K562 (cell line): ENCODE data around the gene ITPR2. TPM values are rescaled to one million over a fixed set of nuclear protein-coding genes. Genes with fewer than 3 reads are reported as not detected.

ENCODE experiments used
- ATF7 ChIP-seq: fragments of 450-650 bp; IDR thresholded peaks from 2 replicates; pipeline ENCODE4 v1.7.1; 2014; ENCODE audit warnings: mild to moderate bottlenecking, moderate library complexity
- BDP1 ChIP-seq: IDR thresholded peaks from 3 replicates; pipeline ENCODE4 v1.6.1; 2011; ENCODE audit not compliant: insufficient read length, insufficient read depth
- DACH1 ChIP-seq: fragments of 450-650 bp; IDR thresholded peaks from 2 replicates; pipeline ENCODE4 v1.6.1; 2018; ENCODE audit not compliant: partially characterized antibody
- EP400 ChIP-seq: fragments of 450-650 bp; IDR thresholded peaks from 2 replicates; pipeline ENCODE4 v1.6.1; 2017; ENCODE audit warnings: antibody characterized with exemption, mild to moderate bottlenecking, moderate library complexity
- HCFC1 ChIP-seq: IDR thresholded peaks from 2 replicates; pipeline ENCODE4 v1.6.1; 2012; ENCODE audit warnings: low read depth, low read length, improper control_type of control experiment
- MED1 ChIP-seq: sonication (generic); formaldehyde crosslinking; IDR thresholded peaks from 2 replicates; pipeline ENCODE4 v1.8.1; 2023; ENCODE audit warnings: missing genetic modification reagents, borderline replicate concordance
- NELFE ChIP-seq: IDR thresholded peaks from 2 replicates; pipeline ENCODE4 v1.6.1; 2011; ENCODE audit warnings: mild to moderate bottlenecking; ENCODE audit not compliant: insufficient read depth, insufficient read length
- POLR2B ChIP-seq: fragments of 450-650 bp; IDR thresholded peaks from 2 replicates; pipeline ENCODE4 v1.6.1; 2018; ENCODE audit warnings: low read depth; ENCODE audit not compliant: partially characterized antibody
- PPARD ChIP-seq: fragments of 250-450 bp; sonication (Bioruptor Pico); IDR thresholded peaks from 2 replicates; pipeline ENCODE4 v1.8.0; 2022; ENCODE audit warnings: inconsistent platforms, mild to moderate bottlenecking, moderate library complexity
- PRDM10 ChIP-seq: fragments of 450-650 bp; IDR thresholded peaks from 2 replicates; pipeline ENCODE4 v1.6.1; 2018; ENCODE audit not compliant: partially characterized antibody
- PYGO2 ChIP-seq: fragments of 450-650 bp; IDR thresholded peaks from 2 replicates; pipeline ENCODE4 v1.6.1; 2016; ENCODE audit warnings: mild to moderate bottlenecking, missing genetic modification characterization, moderate library complexity, missing compliant biosample characterization
- RAD21 ChIP-seq, 2 experiments: fragments of 250-450 bp in 1 of 2; fragments of 450-650 bp in 1 of 2; sonication (Bioruptor Pico) in 1 of 2; formaldehyde crosslinking in 1 of 2; IDR thresholded peaks in 1 of 2; conservative IDR thresholded peaks in 1 of 2; 2 replicates each; pipeline versions ENCODE4 v1.4.0 to v1.8.0; 2020 to 2022; ENCODE audit warnings: mild to moderate bottlenecking in 2 of 2, moderate library complexity in 1 of 2
- SPI1 ChIP-seq: IDR thresholded peaks from 2 replicates; pipeline ENCODE4 v1.6.1; 2011; ENCODE audit warnings: low read depth, low read length, control low read depth, borderline replicate concordance
- U2AF1 ChIP-seq: fragments of 200-400 bp; formaldehyde crosslinking; optimal IDR thresholded peaks from 2 replicates; pipeline ENCODE3; 2017; ENCODE audit warnings: mild to moderate bottlenecking, low read depth, low read length, moderate library complexity
- ZBTB34 ChIP-seq: fragments of 250-450 bp; sonication (Bioruptor Pico); IDR thresholded peaks from 2 replicates; pipeline ENCODE4 v1.8.0; 2021; ENCODE audit warnings: mild to moderate bottlenecking, moderate library complexity
- ZBTB8A ChIP-seq: fragments of 450-650 bp; IDR thresholded peaks from 2 replicates; pipeline ENCODE4 v1.6.1; 2018; ENCODE audit warnings: mild to moderate bottlenecking, moderate library complexity; ENCODE audit not compliant: partially characterized antibody
- polyA plus RNA-seq, 8 experiments: library from polyadenylated mRNA; depleted of rRNA in 4 of 8; stranded (reverse) in 5 of 8; unstranded in 3 of 8; fragments of >200 nt; fragmentation: Nextera tagmentation in 2 of 8; fragmentation: Illumina TruSeq in 1 of 8; extraction: Ambion mirVana in 2 of 8; extraction: Trizol in 1 of 8; gene quantifications; 2 replicates each; pipeline versions ENCODE4 v1.2.1 to v1.2.3, GENCODE V29; 2011 to 2014; ENCODE audit warnings: inconsistent platforms in 1 of 8, missing spikeins in 1 of 8
- total RNA-seq, 7 experiments: library from RNA; depleted of rRNA in 6 of 7; stranded (reverse); fragments of >200 nt in 6 of 7; fragmentation: Illumina TruSeq in 2 of 7; extraction: Trizol in 2 of 7; gene quantifications; 2 replicates each; pipeline versions ENCODE4 v1.2.1 to v1.2.3, GENCODE V29; 2011 to 2021; ENCODE audit warnings: low replicate concordance in 1 of 7
- TF ChIP-seq, protein P1 (sequence below): IDR thresholded peaks from 2 replicates; pipeline ENCODE4 v1.6.1; 2011; ENCODE audit warnings: borderline replicate concordance, low read depth, mild to moderate bottlenecking, moderate library complexity, low read length; ENCODE audit not compliant: insufficient read depth, poor library complexity, severe bottlenecking
- TF ChIP-seq, protein P2 (sequence below): conservative IDR thresholded peaks from 2 replicates; pipeline ENCODE4 v1.6.1; 2011; ENCODE audit warnings: low read depth, mild to moderate bottlenecking, low read length; ENCODE audit not compliant: control insufficient read depth

The ITPR2 gene
- total and polyA plus RNA-seq, 9 of the 15 experiments (the other 6 are each of a cell fraction or from before 2014, with no cell fraction given): 0.21 to 3.3 (median 0.95) TPM

DNA sequence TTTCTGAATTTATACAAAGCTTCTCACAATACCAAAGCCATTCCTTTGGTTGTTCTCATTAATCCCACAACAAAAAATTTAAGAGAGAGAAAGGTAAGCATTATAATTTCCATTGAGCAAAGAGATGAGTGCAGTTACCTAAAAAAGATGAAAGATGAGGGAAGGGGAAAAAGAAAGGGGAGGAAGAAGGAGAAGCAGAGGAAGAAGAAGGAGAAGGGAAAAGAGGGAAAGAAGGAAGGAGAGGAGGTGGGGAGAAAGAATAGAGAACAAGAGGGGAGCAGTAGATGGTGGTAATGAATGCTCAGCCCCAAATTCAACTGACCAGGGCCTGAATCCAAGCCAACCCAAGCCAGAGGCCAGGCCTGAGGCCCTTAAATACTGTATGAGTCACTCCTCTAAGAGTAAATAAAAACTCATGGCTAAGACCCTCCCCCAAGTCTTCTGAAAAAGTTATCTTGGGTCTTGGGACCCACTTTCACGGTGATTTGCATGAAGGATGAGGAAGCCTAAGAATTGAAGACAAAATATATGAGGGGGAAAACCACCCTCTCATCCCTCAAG lies 144.6 kb downstream of the ITPR2 start (continued):
- TF ChIP-seq PRDM10 (no peak), PPARD (CRISPR knock-in tag) (no peak), MED1 (CRISPR knock-in tag) (no peak), NELFE (no peak), RAD21 (CRISPR knock-in tag; conservative IDR thresholded peaks at IDR 0.05 in 1 of 2, IDR thresholded peaks at IDR 0.05 in 1 of 2) (no peak), U2AF1 (no peak), SPI1 (no peak), ATF7 (no peak), PYGO2 (tag) (no peak), ZBTB8A (no peak), ZBTB34 (CRISPR knock-in tag) (no peak), BDP1 (no peak), HCFC1 (no peak), DACH1 (no peak), EP400 (no peak), POLR2B (peak; percentile 36)
- TF ChIP-seq, protein P1, sequence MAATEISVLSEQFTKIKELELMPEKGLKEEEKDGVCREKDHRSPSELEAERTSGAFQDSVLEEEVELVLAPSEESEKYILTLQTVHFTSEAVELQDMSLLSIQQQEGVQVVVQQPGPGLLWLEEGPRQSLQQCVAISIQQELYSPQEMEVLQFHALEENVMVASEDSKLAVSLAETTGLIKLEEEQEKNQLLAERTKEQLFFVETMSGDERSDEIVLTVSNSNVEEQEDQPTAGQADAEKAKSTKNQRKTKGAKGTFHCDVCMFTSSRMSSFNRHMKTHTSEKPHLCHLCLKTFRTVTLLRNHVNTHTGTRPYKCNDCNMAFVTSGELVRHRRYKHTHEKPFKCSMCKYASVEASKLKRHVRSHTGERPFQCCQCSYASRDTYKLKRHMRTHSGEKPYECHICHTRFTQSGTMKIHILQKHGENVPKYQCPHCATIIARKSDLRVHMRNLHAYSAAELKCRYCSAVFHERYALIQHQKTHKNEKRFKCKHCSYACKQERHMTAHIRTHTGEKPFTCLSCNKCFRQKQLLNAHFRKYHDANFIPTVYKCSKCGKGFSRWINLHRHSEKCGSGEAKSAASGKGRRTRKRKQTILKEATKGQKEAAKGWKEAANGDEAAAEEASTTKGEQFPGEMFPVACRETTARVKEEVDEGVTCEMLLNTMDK: no peak
- TF ChIP-seq, protein P2, sequence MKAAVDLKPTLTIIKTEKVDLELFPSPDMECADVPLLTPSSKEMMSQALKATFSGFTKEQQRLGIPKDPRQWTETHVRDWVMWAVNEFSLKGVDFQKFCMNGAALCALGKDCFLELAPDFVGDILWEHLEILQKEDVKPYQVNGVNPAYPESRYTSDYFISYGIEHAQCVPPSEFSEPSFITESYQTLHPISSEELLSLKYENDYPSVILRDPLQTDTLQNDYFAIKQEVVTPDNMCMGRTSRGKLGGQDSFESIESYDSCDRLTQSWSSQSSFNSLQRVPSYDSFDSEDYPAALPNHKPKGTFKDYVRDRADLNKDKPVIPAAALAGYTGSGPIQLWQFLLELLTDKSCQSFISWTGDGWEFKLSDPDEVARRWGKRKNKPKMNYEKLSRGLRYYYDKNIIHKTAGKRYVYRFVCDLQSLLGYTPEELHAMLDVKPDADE: no peak
